HG03159 (cell line): ENCODE data around the gene AKR1B15.
"Not testable (repeated sequence)": the region's sequence is repeated elsewhere in the genome, so short reads cannot be mapped to it uniquely, and the experiment has no call there.

Experiments used
- ATAC-seq: cut with Tn5 transposase; IDR thresholded peaks from one replicate; pipeline ENCODE4 v1.9.1; 2021; ENCODE audit warnings: mild to moderate bottlenecking, moderate library complexity; ENCODE audit not compliant: unreplicated experiment

The AKR1B15 gene

DNA sequence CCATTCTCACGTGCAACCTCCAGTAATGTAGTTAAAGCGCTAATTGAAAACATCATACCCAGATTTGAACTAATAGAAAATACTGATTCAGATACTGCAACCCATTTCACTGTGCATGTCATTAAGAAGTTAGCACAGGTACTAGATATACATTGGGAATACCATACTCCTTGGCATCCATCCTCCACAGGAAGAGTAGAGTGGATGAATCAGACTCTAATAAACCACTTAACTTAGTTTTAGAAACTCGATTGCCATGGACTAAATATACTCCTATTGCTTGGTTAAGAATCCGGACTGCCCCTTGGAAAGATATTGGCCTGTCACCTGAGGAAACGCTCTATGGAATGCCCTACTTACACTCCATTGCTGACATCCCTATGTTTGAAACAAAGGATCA, 9.5 kb downstream of the AKR1B15 start:
- no peak for ATAC-seq

DNA sequence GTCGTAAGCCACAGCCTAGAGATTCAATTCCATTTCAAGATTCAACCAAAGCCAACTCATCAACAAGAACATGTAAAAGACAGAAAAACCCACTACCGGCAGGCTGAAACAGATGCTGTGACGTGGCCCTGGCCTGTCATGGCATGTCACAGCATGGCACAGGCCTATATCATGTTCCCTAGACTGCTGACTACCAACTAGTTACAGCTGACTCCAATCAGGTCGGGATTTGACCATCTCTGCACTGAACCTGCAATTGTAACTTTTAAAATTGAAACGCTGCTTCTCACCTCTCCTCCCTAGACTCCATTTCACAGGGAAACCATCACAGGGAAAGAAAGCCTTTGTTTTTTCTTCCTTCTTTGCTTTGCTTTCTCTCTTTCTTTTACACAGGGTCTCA, 12.7 kb downstream of the AKR1B15 start:
- ATAC-seq: not testable (repeated sequence)

DNA sequence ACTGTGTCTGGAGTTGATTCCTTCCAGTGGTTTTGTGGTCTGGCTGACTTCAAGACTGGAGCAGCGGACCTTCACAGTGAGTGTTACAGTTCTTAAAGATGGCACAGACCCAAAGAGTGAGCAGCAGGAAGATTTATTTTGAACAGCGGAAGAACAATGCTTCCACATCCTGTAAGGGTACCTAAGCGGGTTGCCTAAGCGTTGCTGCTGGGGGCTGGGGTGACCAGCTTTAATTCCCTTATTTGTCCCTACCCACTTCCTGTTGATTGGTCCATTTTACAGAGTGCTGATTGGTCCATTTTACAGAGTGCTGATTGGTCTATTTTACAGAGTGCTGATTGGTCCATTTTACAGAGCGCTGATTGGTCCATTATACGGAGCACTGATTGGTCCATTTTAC, 13.2 kb downstream of the AKR1B15 start:
- no peak for ATAC-seq

DNA sequence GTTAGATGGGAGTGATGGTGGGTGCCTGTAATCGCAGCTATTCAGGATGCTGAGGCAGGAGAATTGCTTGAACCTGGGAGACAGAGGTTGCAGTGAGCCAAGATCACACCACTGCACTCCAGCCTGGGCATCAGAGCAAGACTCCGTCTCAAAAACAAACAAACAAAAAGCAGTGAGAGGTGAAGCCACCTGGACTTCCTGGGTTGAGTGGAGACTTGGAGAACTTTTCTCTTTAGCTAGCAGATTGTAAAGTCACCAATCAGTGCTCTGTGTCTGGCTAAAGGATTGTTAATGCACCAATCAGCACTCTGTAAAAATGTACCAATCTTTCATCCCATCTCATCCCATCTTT, 14.5 kb downstream of the AKR1B15 start:
- ATAC-seq: not testable (repeated sequence)

DNA sequence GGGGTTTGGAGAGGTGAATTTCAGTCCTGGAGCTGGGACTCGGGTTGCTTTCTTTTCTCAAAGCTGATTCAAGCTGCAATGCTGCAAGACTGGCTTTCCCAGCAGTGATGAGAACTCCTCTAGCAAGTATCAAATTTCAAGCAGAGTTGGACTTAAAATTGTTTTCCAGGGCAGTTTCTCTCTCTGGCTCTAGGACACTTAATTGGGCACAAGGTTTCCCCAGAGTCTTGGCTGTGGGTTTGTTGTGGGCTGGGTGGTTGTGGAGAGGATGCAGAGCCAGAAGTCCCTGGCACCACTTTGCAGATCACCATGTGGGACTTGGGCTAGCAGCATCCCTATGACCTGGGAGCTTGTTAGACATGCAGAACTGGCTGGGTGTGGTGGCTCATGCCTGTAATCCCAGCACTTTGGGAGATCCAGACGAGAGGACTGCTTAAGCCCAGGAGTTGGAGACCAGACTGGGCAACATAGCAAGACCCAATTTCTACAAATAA, 16.8 kb downstream of the AKR1B15 start:
- no peak for ATAC-seq

DNA sequence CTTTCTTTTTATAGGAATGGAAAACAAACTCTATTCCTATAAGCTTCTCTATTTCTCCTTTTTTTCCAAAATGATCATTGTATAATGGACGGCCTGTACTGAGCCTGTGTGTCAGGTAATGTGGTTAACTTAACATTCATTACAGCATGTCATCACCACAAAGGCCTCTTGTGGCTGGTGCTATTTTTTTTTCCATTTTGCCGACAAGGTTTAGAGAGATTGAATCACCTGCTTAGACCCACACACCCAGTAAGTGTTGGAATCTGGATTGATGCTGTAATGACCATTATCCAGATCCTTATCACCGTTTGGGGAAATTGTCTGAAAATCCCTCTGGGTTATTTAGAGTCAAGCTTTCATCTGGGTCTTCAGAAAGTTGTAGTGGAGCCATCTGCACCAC, 18.5 kb downstream of the AKR1B15 start:
- ATAC-seq: no peak

DNA sequence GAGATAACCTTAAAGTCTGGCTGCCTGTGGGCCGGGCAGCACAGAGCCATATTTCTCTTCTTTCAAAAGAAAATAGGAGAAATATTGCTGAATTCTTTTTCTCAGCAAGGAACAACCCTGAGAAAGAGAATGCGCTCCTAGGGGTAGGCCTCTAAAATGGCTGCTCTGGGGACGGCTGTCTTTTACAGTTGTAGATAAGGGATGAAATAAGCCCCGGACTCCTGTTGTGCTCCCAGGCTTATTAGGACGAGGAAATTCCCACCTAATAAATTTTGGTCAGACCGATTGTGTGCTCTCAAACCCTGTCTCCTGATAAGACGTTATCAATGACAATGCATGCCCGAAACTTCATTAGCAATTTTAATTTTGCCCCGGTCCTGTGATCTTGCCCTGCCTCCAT, 21.1 kb downstream of the AKR1B15 start:
- ATAC-seq: not testable (repeated sequence)

DNA sequence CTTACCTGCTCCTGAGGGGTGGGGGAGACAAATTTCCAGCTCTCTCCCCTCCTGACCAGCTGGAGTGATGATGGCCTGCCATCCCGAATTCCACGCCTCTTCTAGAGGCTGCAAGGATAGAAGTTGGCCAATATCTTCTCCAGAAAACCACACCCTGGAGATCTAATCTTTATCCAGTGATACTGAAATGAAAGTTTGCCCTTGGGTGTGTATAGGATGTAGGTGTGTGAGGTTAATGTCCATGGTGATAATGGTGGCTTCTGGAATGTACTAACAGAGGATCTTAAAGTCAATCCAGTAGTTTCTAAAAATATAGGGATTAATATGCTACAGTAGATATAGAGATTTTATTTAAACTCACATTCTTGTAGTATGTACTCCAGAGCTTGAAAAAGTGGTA, 22.2 kb downstream of the AKR1B15 start:
- ATAC-seq: no peak

DNA sequence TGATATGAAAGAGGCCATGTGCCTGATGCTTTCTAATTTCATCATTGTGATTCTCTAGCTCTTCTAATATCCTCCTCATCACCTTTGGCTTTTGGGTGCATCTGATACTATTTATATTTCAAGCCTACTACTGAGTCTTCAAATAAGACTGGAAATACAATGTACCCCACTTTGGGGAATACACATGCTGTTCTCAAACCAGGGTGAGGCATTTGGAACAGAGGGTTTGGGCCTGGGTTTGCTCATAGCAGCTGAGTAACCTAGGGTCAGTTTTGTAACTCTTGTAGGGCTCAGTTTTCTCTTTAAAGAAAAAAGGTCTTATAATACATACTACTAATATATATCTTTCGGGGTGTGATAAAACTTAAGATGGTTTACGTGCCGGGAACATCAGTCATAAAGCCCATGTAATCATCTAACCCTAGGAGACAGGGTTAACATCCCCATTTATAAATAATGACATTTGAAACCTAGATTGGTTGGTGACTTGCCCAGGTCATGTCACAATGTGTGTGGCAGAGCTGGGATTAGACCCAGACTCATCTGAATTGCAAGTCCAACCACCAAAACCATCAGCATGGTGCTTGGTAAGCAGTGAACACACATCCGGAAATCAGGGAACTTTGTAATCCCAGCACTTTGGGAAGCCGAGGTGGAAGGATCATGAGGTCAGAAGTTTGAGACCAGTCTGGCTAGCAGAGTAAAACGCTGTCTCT, 23.0 kb downstream of the AKR1B15 start:
- no peak for ATAC-seq

DNA sequence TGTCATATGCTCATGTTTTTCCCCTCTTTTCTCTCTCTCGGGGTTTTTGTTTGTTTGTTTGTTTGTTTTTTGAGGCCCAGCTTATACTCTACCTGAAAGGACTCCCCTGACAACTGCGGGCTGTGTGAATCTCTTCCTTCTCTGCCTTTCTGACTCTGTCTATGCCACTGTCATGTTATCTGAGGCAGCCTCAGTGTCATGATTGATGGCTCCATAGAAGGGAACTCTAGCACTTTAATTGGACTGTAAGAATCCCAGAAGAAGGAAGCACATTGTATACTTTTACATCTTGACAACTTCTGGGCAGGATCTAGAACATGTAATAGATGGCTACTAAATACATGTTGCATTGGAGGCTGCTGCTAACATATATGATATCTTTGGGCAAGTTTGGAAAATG, 25.4 kb downstream of the AKR1B15 start:
- no peak for ATAC-seq

DNA sequence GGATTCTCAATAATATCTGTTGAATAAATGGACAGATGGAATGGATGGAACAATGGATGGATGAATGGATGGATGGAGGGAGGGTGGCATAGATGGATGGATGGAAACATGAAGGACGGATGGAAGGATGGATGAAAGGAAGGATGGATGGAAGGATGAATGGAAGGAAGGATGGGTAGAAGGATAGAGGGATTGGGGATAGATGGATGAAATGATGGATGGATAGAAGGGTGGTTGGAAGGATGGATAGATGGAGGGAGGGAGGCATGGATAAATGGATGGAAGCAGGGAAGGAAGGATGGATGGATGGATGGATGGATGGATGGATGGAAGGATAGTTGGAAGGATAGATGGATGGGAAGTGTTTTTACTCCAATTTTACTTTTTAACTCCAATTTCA, 35.4 kb downstream of the AKR1B15 start:
- ATAC-seq: no peak

DNA sequence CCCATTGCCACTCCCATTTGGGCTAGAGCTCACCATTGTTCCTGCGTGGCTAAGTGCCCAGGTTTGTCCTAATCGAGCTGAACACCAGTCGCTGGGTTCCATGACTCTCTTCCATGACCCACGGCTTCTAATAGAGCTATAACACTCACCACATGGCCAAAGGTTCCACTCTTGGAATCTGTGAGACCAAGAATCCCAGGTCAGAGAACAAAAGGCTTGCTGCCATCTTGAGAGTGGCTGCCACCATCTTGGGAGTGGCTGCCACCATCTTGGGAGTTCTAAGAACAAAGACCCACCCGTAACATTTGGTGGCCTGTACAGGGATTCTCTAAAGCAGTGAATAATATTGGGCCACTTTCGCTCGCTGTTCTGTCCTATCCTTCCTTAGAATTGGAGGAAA, 37.0 kb downstream of the AKR1B15 start:
- no peak for ATAC-seq

DNA sequence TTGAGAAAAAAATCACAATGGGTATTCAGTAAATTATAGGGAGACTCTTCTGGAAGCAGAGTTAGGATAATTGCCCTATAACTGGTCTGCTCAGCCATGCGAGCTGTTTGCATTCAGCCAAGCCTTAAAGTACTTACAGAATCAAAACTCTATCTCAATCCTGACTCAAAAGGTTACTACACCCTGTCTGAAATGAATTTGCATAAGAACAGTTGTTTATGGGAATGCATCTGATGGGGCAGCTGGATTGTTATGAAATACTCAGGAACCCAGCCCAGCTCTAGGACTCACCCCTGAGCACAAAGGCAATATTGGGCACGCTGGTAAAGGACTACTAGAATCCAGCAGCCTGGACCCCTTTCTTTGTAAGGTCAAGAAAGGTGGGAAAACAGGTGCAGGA, 38.8 kb downstream of the AKR1B15 start:
- ATAC-seq: no peak

DNA sequence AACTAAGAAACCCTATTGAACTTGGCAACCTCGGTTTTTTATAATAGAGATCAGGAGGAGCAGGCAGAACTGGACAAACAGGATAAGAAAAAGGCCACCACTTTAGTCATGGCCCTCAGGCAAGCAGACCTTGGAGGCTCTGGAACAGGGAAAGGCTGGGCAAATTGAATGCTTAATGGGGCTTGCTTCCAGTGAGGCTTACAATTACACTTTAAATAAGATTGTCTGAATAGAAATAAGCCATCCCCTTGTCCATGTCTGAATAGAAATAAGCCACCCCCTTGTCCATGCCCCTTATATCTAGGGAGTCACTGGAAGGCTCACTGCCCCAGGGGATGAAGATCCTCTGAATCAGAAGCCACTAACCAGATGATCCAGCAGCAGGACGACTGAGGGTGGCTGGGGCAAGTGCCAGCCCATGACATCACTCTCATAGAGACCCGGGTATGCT, 40.6 kb downstream of the AKR1B15 start:
- ATAC-seq: no peak

DNA sequence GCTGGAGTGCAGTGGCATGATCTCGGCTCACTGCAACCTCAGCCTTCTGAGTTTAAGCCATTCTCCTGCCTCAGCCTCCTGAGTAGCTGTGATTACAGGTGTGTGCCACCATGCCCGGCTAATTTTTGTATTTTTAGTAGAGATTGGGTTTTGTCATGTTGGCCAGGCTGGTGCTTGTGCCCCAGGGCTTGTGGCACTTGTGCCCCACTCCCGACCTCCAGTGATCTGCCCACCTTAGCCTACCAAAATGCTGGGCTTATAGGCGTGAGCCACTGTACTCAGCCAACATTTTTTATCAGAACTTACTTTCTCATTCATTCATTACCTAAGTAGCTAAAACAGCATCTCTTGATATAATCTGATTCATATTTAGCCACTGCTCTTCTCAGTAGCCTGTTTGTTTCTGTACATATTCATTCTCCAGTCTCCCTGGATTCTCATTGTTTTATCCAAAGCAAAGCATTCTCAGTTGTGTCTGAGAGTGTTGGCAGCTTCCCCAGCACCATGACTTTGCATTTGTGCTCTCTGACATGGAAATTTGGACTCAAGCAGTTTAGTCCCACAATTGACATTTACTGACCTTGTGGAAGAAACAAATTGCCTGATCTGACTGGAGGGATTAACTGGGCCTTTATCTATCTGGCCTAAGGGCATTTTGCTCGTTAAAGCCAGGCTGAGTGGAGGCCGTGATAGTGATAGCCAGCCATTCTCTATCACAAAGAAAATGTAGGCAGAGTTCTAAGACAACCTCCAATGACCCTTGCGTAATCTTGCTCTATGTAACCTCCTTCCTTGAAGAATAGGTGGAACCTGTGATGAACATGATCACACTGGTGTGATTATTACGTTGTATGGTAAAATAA, 44.9 kb downstream of the AKR1B15 start:
- ATAC-seq: no peak

DNA sequence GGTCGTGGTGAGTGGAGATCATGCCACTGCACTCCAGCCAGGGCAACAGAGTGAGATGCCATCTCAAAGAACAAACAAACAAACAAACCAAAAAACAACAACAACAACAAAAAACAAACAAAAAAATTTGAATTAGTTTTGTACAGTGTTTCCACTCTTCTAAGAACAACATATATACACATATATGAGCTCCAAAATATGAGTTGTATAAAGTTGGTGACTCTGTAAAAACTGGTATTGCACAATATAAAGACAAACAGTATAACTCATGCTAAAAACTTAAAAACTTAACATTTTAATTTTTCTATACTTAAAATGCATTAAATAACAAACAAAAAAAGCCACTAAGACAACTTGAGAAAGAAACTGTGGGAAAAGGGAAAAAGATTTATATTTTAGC, 46.0 kb downstream of the AKR1B15 start:
- no peak for ATAC-seq

DNA sequence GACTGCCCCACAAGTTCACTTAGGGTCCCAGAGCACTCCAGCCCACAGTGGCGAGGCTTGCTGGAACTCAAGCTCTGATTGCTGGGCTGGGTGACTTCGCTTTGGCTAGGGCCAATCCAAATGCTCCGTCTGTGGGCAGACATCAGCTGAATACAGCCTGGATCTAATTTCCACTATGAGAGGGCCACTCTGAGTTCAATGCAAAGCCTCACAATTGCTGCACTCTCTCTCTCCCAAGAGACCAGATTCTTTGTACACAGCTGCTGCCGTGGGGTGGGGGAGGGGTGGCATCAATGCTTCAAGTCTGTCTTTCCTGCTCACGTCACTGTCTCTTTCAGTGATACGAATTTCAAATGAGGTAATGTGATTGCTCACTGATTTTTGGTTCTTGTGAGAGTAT, 50.5 kb downstream of the AKR1B15 start:
- no peak for ATAC-seq

DNA sequence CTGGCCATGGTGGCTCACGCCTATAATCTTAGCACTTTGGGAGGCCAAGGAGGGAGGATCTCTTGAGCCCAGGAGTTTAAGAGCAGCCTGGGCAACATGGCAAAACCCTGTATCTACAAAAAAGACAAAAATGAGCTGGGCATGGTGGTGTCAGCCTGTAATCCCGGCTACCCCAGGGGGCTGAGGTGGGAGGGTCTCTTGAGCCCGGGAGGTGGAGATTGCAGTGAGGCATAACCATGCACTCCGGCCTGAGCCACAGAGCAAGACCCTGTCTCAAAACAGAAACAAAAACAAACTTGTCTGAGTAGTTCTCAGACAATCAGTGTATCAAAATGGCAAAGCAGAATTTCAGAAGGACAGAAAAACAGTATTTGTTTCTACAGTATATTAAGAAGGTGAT, 52.5 kb downstream of the AKR1B15 start:
- no peak for ATAC-seq

DNA sequence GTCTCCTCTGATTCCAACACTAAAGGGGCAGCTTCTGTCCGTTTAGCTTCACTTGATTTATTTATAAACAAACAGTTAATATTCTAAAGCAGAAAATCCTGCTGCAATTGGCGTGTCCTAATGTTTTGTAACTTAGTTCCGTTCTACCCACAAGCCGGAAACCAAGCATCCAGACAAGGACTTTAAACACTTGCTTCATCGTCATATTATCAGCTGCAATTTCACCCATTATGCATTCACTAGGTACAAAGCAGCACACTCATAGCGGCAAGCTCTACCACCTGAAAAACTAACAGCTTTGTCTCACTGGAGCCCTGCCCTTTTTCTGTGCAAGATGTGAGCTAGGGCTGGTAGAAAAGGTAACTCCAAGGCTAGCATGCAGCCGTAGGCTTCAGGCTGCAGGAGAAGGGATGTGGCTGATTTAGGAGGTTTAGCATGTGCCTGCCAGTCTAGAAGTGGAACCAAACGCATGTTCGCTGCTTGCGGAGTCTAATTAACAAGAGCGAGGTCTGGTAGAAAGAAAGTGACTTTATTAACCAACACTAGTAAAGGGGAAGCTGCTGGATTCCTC, 54.1 kb downstream of the AKR1B15 start:
- ATAC-seq: no peak

DNA sequence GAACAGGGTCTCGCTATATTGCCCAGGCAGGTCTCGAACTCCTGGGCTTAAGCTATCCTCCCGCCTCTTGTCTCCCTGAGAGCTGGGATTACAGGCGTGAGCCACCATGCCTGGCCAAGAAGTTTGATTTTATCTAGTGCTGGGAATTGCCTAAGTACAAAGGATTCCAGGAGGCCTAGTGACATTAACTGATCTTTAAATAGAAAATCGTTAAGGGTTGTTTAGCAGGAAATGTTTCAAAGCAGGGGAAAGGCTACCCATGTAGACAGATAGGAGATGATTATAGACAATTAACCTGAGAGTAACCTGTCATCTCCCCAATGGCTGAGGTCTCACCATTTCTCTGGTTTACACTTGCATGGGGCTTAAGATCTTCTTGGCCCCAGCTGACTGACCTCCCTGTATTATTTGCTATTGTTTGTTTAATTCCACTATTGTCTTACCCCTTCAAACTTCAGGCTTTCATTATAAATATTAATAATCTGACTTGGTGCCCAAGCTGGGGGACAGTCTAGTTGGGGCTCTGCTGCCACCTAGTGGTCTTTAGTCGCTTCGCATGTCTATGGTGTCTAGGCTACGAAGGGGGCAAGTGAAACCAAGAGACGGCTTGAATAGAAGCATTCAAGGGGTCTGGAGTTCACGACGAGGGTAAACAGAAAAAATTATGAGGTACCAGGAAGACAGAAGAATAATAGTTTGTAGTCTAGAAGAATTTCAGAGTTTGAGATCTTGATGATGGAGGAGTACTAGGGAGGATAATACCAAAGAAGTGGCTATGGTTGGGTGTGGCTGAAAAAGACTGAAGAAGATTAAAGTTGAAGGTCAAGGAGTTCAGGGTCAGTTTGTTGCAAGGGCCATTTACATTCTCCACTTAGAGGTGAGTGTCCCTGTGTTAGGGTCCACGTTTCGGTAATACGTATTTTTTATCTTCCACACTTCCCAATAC, 57.3 kb downstream of the AKR1B15 start:
- ATAC-seq: peak; percentile 89
